Measurements from ENCODE around the gene MSL2. TPM values are rescaled to one million over a fixed set of nuclear protein-coding genes. Genes with fewer than 3 reads are reported as not detected.
"Not testable (repeated sequence)": the region's sequence is repeated elsewhere in the genome, so short reads cannot be mapped to it uniquely, and the experiment has no call there.

MSL2 gene
- total RNA-seq, 2 donors from 2014 or later, result 22.8 to 23.0 TPM

DNA sequence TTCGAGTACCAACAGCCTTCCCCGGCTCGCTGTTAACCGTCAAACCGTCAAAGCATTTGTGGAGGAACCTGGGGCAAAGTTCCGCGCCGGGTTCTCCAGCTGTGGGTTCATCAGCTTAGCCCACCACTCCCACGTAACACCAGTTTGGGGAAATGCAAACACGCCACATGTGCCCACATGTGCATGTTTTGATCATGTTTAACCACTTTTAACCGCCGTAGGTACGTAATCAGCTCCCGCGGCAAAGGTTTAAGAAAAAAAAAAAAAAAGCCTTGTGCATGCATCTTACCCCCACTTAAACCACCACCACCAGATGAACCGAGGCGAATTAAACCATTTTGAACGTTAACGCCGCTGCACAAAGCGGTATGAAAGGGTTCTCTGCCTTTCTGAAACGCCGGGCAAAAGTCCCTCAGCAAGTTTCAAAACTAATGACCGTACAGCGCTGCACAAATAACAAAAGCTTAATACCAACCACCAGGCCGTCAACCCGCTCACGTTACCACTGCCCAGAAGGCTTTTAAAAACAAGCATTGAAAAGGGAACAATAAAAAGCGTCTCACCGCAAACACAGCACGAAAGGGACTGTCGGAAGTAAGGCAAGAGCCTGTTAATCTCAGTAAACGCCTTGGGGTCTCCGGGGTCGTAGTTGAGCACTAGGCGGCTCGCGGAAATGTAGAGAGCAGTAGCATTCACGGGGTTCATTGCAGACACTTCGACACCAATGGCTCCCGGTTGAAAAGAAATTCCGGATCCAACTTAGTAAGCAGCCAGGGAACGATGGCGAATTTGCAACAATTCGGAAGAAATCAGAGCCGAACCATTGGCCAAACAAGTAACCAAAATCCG lies 1.5 kb downstream of the MSL2 start:
- intact Hi-C loops (cut with DNase I), result loop anchor here (5.0 to 10.0 kb wide), 2 partner anchors 50 to 558 kb away; partner anchors contain the start of gene STAG1 (in 1 of the 2)

DNA sequence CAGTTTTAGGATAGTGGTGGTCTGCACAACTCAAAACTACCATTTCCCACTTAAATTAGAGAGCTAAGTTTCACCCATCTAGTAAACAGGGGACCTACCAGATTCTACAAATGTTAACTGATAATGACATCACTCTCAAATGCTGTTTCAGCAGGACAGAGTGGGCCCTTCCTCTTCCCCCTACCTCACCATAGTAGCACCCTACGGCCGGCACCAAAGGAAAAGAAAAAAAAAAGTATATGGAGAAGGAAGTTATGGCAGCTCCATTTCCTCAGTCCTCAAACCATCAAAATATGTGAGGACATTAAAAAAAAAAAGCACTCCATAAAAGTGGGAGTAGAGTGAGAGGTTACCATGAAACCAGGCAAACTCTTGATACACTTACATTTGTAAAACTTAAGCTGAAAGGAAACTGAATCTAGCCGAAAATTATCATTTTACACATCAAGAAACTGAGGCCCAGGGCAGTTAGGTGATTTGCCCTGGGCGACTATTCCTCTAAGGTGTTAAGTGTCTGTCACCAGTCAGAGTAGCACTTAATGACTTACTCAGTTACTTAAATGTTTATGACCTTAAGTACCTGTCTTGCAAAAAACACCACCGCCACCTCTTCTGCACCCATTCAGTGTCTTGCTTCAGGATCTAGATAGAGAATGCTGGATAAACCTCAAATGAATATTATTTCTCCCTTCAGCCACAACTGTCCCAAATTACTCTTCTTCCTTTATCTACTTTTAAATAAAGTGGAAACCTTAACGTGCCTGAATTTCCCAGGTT lies 2.7 kb downstream of the MSL2 start:
- no peak for DNase-seq (ENCODE audit: low spot score)
- intact Hi-C loops (cut with DNase I), result loop anchor here in 1 of 2 donors (10.0 kb wide), 1 partner anchor 51 kb away; no protein-coding TSS in a partner anchor

More for the DNA sequence above, 1.5 kb downstream of the MSL2 start:
- DNase-seq (ENCODE audit: low spot score), result no peak

DNA sequence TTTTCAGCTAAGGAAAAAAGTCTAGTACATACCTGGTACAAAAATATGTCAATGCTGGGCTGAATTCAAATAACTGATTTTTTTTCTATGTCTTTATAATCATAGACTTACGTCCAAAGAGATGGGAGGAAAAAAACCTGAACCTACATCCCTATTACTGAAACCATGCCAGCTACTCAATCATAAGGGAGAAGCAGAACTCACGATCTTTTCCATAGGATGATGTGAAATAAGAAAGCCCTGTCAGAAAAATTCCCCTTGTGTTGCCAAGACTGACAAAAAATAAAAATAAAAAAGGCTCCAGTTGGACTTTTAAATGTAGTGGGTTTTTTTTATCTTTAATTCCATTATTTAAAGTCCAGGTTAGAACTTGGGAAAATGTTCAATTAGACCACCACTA lies 3.3 kb downstream of the MSL2 start:
- DNase-seq (ENCODE audit: low spot score), result no peak
- intact Hi-C loops (cut with DNase I), result loop anchor here in 1 of 2 donors (10.0 kb wide), 1 partner anchor 52 kb away; no protein-coding TSS in a partner anchor

DNA sequence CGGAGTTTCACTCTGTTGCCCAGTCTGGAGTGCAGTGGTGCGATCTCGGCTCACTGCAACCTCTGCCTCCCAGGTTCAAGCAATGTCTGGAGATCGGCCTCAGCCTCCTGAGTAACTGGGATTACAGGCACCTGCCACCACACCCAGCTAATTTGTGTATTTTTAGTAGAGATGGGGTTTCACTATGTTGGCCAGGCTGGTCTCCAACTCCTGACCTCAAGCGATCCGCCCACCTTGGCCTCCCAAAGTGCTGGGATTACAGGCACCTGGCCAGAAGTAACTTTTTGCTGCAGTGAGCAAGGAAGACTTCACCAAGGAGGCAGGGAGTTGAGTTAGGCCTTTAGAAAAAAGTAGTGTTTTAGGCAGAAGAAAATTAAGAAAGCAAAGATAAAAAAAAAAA lies 3.9 kb downstream of the MSL2 start:
- intact Hi-C loops (cut with DNase I), result loop anchor here in 1 of 2 donors (10.0 kb wide), 1 partner anchor 53 kb away; no protein-coding TSS in a partner anchor
- not testable (repeated sequence) for DNase-seq (ENCODE audit: low spot score)

DNA sequence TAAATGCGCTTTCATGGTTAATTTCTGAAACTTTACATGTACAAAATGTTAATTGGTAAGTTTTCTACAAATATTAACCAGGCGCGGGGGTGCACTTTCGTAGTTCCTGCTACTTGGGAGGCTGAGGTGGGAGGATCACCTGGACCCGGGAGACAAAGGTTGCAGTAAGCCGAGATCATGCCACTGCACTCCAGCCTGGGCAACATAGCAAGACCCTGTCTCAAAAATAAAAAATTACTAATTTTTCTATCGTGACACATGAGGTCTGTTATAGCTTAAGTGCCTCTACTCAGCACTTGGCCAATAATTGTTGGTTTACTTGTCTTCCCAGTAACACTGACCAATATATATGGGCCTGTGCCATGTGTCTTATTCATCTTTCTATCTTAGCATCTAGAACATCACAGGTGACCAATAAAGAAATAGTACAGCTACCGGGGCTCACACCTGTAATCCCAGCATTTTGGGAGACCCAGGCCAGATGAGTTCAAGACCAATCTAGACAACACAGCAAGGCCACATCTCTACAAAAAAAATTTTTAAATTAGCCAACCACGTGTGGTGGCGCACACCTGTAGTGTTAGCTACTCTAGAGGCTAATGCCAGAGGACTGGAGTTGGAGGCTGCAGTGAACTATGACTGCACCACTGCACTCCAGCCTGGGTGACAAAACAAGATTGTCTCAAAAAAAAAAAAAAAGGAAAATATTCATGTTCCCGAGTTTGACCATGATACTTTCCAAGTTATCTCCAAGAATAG lies 6.1 kb downstream of the MSL2 start:
- no peak for DNase-seq (ENCODE audit: low spot score)
- intact Hi-C loops (cut with DNase I), result loop anchor here in 1 of 2 donors (10.0 kb wide), 1 partner anchor 55 kb away; no protein-coding TSS in a partner anchor

DNA sequence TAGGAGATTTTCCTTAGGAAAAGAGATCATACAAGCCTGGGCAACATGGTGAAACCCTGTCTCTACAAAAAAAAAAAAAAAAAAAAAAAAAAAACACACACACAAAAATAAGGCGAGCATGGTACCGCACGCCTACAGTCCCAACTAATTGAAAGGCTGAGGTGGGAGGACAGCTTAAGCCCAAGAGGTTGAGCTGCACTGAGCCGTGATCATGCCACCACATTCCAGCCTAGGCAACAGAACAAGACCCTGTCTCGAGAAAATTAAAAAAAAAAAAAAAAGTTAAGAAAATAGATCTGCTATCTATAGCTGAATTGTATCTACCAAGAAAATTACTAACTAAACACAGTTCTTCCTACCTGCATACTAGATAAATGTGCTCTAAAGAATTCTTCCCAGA lies 7.1 kb downstream of the MSL2 start:
- intact Hi-C loops (cut with DNase I), result no loop called here
- DNase-seq (ENCODE audit: low spot score), result no peak

DNA sequence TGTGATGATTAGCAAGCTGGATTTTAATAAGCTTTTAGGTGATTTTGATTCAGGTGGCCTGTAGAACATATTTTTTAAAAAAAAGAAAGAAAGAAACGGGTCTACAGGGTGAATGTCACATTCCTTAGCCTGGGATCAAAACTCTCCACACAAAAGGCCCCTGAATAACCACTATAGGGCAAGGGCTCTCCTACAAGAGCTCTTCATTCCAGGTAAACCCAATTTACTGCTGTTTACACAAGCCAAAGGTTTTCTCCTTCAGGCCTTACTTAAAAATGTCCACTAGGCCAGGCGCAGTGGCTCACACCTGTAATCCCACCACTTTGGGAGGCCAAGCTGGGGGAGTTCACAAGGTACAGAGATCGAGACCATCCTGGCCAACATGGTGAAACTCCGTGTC lies 8.3 kb downstream of the MSL2 start:
- intact Hi-C loops (cut with DNase I), result no loop called here
- no peak for DNase-seq (ENCODE audit: low spot score)

DNA sequence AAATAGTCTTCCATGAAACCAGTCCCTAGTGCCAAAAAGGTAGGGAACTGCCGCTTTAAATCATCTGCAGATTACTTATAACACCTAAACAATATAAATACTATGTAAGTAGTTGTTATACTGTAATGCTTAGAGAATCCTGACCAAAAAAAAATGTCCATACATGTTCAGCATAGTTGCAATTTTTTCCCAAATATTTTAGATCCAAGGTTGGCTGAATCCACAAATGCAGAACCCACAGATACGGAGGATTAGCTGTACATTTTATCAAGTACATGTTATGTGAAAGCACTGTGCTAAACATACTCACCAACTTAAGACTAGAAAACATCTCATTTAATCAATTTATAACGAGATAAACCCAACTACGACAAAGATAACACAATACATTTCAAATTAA lies 9.3 kb downstream of the MSL2 start:
- no peak for DNase-seq (ENCODE audit: low spot score)
- intact Hi-C loops (cut with DNase I), result no loop called here

DNA sequence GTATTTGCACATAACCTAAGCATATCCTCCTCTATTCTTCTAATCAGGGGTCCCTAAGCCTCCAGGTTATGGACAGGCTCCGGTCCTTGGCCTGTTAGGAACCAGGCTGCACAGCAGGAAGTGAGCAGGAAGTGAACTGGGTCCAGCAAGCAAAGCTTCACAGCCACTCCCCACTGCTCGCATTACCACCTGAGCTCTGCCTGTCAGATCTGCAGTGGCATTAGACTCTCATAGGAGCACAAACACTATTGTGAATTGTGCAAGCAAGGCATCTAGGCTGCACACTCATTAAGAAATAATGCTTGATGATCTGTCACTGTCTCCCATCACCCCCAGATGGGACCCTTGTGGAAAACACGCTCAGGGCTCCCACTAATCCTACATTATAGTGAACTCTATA lies 9.8 kb downstream of the MSL2 start:
- no peak for DNase-seq (ENCODE audit: low spot score)
- intact Hi-C loops (cut with DNase I), result no loop called here

DNA sequence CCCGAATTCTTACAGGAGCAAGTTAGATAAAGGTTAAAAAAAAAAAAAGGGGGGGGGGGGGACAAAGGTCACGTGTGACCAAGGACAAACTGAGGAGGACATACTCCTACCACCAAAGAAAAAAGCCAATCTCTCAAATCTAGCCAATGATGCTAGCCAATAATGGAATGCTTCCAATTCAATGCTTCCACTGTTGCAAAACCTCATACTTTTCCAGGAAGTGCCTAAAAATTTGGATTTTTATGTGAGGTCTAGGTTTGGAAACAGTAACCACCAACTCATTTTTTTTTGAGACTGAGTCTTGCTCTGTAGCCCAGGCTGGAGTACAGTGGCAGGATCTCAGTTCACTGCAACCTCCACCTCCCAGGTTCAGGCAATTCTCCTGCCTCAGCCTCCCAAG lies 11.4 kb downstream of the MSL2 start:
- intact Hi-C loops (cut with DNase I), result no loop called here
- DNase-seq (ENCODE audit: low spot score), result no peak

DNA sequence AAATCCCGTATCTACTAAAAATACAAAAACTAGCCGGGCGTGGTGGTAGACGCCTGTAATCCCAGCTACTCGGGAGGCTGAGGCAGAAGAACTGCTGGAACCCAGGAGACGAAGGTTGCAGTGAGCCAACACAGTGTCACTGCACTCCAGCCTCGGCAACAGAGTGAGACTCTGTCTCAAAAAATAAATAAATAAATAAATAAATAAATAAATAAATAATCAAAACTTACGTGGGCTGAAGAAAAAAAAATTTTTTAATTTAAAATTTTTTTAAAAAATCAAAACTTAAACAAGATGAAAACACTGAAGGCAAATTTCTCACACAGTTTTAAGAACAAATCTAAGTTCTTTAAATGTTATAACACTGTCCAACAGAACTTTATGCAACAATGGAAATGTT lies 14.4 kb downstream of the MSL2 start:
- intact Hi-C loops (cut with DNase I), result no loop called here
- no peak for DNase-seq (ENCODE audit: low spot score)

DNA sequence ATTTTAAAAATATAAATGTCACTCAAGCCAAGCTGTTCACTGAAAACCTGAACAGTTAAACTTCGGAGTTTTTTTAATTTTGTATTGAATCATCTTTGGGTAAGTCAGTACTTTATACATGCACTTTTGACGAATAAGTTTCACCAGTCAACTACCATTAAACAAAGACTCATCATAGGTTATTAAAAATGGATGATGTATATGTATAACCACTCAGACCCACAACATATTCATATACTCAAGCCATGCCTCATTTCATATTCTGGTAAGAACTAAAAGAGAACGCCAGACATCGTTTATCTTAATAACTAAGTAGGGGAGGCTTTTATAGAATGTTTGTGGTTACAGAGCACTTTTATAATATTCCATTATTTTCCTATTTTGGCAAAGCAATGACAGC lies 18.3 kb downstream of the MSL2 start:
- intact Hi-C loops (cut with DNase I), result no loop called here
- no peak for DNase-seq (ENCODE audit: low spot score)

DNA sequence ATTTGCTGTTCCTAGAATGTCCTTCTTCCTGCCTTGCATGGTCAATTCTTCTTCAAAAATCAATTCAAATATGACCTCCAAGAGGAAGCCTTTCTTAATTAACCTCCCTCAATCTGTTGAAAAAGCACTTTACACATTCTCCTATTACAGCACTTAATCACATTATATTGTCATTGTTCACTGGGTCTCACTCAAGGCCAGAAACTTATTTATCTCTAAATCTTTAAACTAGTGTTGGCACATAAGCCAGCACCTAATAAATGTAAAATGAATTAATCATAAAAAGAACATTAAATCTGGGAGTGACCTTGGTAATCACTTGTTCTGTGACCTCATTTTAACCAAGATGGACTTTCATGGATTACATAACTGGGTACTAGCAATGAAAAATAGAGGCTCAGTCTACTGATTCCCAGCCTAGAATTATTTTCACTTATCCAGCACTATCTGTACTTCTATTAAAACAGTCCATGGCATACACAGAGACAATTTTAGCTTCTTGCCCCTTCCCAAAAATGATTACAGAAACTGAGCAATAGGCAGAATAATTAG lies 22.1 kb downstream of the MSL2 start:
- DNase-seq (ENCODE audit: low spot score), result no peak
- intact Hi-C loops (cut with DNase I), result no loop called here

DNA sequence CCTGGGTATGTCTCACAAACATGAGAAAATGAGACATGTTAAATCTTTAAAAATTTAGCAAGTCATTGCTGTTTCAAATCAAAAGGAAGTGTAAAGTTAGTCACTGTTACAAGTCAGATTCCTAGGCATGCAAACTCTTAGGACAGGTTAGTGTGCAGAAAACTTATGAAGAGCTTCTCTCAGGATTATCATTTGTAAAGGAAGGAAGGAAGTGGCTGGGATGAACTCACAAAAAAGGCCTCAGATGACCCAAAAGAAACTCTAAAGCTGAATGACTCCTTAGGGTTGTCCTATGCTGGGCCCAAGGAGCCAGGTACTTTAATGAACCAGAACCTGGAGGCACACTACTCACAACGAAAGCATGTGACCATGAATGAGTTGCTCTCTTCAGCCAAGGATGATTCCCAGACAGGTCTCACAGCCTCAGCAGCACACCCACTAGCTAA lies 25.0 kb downstream of the MSL2 start:
- intact Hi-C loops (cut with DNase I), result no loop called here
- DNase-seq (ENCODE audit: low spot score), result no peak

DNA sequence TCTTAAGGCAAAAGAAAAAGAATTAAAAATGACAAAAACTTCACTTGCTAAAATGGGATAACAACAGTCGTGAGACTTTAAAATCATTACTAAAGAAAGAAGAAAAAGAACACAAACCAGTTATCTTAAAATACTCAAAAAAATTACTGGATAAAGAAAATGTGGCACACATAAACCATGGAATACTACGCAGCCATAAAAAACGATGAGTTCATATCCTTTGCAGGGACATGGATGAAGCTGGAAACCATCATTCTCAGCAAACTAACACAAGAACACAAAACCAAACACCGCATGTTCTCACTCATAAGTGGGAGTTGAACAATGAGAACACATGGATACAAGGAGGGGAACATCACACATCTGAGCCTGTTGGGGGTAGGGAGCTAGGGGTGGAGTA lies 27.9 kb downstream of the MSL2 start:
- intact Hi-C loops (cut with DNase I); DNase-seq (ENCODE audit: low spot score): not testable (repeated sequence)

DNA sequence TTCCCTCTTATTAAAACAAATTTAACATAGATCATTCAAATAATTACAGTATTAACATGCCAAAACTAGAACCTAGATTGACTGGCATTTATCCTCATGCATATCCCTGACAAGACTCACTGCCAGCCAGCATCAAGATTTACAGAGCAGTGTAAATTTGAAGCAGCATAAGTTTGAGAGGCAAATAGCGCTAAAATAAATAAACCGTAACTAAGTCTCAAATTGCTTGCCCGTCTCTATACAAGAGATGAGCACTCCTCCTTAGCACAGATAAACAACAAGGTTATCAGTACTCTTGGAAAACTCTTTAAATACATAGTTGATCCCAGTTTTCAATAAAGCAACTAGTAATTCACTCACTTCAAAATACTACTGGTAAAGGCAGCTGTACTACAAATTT lies 29.6 kb downstream of the MSL2 start:
- DNase-seq (ENCODE audit: low spot score), result no peak
- intact Hi-C loops (cut with DNase I), result no loop called here

DNA sequence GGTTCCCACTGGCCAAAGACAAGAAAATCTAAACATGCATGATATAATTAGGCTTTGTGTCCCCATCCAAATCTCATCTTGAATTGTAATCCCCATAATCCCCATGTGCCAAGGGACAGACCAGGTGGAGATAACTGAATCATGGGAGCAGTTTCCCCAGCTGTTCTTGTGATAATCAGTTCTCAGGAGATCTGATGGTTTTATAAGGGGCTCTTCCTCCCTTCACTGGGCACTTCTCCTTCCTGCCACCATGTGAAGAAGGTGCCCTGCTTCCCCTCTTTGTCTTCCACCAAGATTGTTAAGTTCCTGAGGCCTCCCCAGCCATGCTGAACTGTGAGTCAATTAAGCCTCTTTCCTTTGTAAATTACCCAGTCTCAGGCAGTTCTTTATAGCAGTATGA lies 32.5 kb downstream of the MSL2 start:
- intact Hi-C loops (cut with DNase I); DNase-seq (ENCODE audit: low spot score): not testable (repeated sequence)

DNA sequence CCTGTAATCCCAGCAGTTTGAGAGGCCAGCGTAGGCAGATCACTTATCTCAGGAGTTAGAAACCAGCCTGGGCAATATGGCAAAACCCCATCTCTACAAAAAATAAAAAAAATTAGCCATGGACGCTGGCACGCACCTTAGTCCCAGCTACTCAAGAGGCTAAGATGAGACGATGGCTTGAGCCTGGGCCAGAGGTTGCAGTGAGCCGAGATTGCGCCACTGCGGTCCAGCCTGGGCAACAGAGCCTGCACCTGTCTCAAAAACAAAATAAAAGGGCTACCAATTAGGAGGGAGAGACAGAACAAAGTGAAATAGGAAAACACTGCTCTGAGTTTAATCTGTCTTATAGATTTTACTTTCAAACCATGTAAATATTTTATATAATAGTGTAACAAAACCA lies 33.8 kb downstream of the MSL2 start:
- DNase-seq (ENCODE audit: low spot score), result no peak
- intact Hi-C loops (cut with DNase I), result no loop called here

DNA sequence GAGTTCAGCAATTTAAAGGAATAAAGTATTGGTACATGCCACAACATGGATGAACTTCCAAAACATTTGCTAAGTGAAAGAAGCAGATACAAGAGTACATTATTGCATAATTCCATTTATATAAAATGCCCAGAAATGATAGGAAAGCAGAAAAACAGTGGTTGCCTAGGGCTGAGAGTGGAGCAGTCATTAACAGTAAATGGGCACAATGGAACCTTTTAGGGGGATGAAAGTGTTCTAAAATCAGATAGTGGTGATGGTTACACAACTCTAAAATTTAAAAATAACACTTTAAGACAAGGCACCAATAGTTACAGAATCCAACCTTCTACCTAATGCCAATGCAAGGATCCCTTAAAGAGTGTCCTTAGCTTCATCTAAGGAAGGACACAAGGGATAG lies 34.6 kb downstream of the MSL2 start:
- intact Hi-C loops (cut with DNase I), result no loop called here
- DNase-seq (ENCODE audit: low spot score), result no peak

Data from posterior vena cava (tissue), 2 donors.